IPS-18a (cell line): ENCODE measurements around the gene OCEL1.
"Not testable (repeated sequence)": the region's sequence is repeated elsewhere in the genome, so short reads cannot be mapped to it uniquely, and the experiment has no call there.

Experiments used
- H3K27ac ChIP-seq: one replicate; pipeline ENCODE4 v1.5.1; 2013; ENCODE audit warnings: low read length
- H3K27me3 ChIP-seq: one replicate; pipeline ENCODE4 v1.6.1; 2013; ENCODE audit warnings: mild to moderate bottlenecking, low read length; ENCODE audit not compliant: control insufficient read depth, insufficient read depth
- H3K36me3 ChIP-seq: one replicate; pipeline ENCODE4 v1.6.1; 2013; ENCODE audit warnings: low read depth, low read length; ENCODE audit not compliant: control insufficient read depth
- H3K4me1 ChIP-seq: one replicate; pipeline ENCODE4 v1.6.1; 2013; ENCODE audit warnings: low read depth, low read length; ENCODE audit not compliant: control insufficient read depth
- H3K4me3 ChIP-seq: one replicate; pipeline ENCODE4 v1.5.1; 2013; ENCODE audit warnings: low read length
- H3K9ac ChIP-seq: one replicate; pipeline ENCODE4 v1.6.1; 2013; ENCODE audit warnings: mild to moderate bottlenecking, low read length, moderate library complexity
- H3K9me3 ChIP-seq: one replicate; pipeline ENCODE4 v1.6.1; 2013; ENCODE audit warnings: low read depth, low read length; ENCODE audit not compliant: control insufficient read depth

OCEL1 gene, protein sequence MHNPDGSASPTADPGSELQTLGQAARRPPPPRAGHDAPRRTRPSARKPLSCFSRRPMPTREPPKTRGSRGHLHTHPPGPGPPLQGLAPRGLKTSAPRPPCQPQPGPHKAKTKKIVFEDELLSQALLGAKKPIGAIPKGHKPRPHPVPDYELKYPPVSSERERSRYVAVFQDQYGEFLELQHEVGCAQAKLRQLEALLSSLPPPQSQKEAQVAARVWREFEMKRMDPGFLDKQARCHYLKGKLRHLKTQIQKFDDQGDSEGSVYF

GRCh38 chr19:17226002-17226933 is at the start of gene OCEL1:
TSS of gene OCEL1 (plus strand) at chr19:17226226. CDS start at chr19:17226248, 22 bp downstream.
- H3K9me3 ChIP-seq, result no peaks in the 10 kb centered on the region
- H3K27me3 ChIP-seq, result no peaks in the 10 kb centered on the region
- H3K9ac ChIP-seq, result peak within 1 kb of the TSS; percentile 39
- no peak within 1 kb of the TSS for H3K27ac ChIP-seq
- H3K36me3 ChIP-seq, result peaks cover 9% of the 10 kb centered on the region
- peak within 1 kb of the TSS; percentile 55 for H3K4me3 ChIP-seq
- H3K4me1 ChIP-seq, result no peaks in the 10 kb centered on the region

GRCh38 chr19:17178291-17178690 is 47.7 kb upstream of the OCEL1 start:
- Histone ChIP-seq H3K9ac (no peak overlapping the region), H3K36me3 (peaks cover 7% of the 10 kb centered on the region), H3K4me1 (peaks cover 11% of the 10 kb centered on the region), H3K4me3 (no peak overlapping the region), H3K27me3 (no peaks in the 10 kb centered on the region), H3K9me3 (no peaks in the 10 kb centered on the region), H3K27ac (no peak overlapping the region)

DNA sequence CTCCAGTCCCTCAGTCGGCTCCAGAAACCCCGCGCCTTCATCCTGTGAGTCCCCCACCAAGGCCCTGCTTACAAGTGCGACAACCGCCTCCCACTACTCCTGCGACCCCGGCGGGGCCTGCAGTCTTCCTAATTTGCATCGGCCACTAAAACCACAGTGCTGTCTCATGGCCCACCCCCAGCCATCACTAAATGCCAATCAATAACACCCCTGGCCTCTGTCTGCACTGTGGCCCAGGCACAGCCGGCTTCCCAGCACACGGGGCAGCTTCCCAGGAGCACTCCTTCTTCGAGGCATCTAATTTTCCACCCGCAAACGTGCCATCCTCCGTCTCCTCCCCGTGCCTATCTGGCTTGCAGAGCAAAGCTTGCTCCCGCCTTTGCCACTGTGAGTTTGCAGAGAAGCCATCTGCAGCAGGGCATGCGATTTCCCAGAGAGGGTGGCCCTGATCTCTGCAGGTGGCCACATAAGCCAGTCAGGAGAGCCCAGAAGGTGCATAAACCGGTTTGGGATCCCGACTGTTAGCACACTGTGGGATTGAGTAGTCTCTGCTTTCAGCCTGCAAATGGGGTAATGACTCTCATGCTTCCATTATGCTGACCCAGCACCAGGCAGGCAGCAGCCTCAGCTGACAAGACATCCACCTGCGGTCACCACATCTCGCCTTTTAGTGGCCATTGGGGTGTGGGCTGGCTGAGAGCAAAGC is 44.9 kb upstream of the OCEL1 start:
- Histone ChIP-seq H3K27ac (no peak overlapping the region), H3K9me3 (no peaks in the 10 kb centered on the region), H3K36me3 (peaks cover 9% of the 10 kb centered on the region), H3K27me3 (no peaks in the 10 kb centered on the region), H3K4me1 (peaks cover 11% of the 10 kb centered on the region), H3K9ac (no peak overlapping the region), H3K4me3 (peak overlapping the region; percentile 2)

GRCh38 chr19:17183271-17183761 is 42.7 kb upstream of the OCEL1 start:
- H3K27me3 ChIP-seq, result no peaks in the 10 kb centered on the region
- H3K9me3 ChIP-seq, result no peaks in the 10 kb centered on the region
- peaks cover 11% of the 10 kb centered on the region for H3K4me1 ChIP-seq
- no peak overlapping the region for H3K27ac ChIP-seq
- no peak overlapping the region for H3K4me3 ChIP-seq
- H3K36me3 ChIP-seq, result peaks cover 11% of the 10 kb centered on the region
- H3K9ac ChIP-seq, result no peak overlapping the region

DNA sequence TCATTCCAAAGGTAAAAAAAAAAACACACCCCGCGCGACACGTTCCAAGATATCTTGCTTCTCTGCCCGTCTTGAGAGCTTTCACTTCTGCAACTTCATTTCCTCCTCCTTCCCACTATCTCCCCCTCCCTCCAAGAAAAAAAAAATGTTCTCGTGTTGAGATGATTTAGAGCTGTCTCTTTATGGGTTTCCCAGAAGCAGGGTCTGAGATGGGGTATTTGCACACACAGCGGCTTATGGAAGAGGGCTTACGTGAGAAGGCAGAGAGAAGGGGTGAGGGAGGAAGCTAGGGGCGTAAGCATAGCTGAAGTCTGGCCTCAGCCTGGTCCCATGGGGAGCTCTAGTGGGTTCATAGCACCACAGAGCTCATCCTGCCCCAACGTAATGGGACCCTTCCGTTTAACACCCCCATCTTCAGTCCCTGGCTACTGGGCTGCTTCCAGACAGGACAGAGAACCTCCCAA is 42.1 kb upstream of the OCEL1 start:
- no peaks in the 10 kb centered on the region for H3K9me3 ChIP-seq
- H3K36me3 ChIP-seq, result peaks cover 11% of the 10 kb centered on the region
- H3K27me3 ChIP-seq, result no peaks in the 10 kb centered on the region
- H3K4me3 ChIP-seq, result no peak overlapping the region
- H3K27ac ChIP-seq, result no peak overlapping the region
- no peak overlapping the region for H3K9ac ChIP-seq
- H3K4me1 ChIP-seq, result peaks cover 11% of the 10 kb centered on the region

GRCh38 chr19:17184371-17184841 is 41.6 kb upstream of the OCEL1 start:
- Histone ChIP-seq H3K4me1 (peaks cover 11% of the 10 kb centered on the region), H3K27ac (no peak overlapping the region), H3K36me3 (peaks cover 14% of the 10 kb centered on the region)

DNA sequence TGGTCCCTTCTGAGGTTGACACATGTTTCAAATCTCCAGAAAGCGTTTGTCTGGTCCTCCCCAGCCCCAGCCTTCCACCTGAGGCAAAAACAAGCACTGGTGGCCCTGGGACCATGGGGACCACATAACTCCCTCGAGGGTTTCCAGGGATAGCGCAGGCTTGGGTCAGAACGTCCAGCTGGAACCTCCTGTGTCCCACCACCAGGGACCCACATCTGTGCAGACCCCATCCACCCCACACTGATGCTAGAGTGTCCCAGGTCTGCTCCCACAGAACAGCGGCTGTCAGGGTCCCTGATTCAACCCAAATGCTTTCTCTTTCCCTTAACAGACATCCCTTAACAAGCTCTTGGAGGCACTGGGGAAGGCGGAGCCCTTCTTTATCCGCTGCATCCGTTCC is 40.4 kb upstream of the OCEL1 start:
- H3K9me3 ChIP-seq, result no peaks in the 10 kb centered on the region
- peaks cover 9% of the 10 kb centered on the region for H3K4me1 ChIP-seq
- no peak overlapping the region for H3K9ac ChIP-seq
- H3K27me3 ChIP-seq, result no peaks in the 10 kb centered on the region
- H3K4me3 ChIP-seq, result no peak overlapping the region
- H3K27ac ChIP-seq, result no peak overlapping the region
- peaks cover 14% of the 10 kb centered on the region for H3K36me3 ChIP-seq

More at GRCh38 chr19:17184371-17184841, 41.6 kb upstream of the OCEL1 start:
- H3K9me3 ChIP-seq, result no peaks in the 10 kb centered on the region
- no peak overlapping the region for H3K4me3 ChIP-seq
- H3K9ac ChIP-seq, result no peak overlapping the region
- H3K27me3 ChIP-seq, result no peaks in the 10 kb centered on the region

- H3K9ac ChIP-seq, H3K27me3 ChIP-seq, H3K4me3 ChIP-seq, H3K4me1 ChIP-seq, H3K9me3 ChIP-seq, H3K27ac ChIP-seq: not testable (repeated sequence)
- peaks cover 46% of the 10 kb centered on the region for H3K36me3 ChIP-seq
Measured at GRCh38 chr19:17191736-17192135, 34.3 kb upstream of the OCEL1 start.

DNA sequence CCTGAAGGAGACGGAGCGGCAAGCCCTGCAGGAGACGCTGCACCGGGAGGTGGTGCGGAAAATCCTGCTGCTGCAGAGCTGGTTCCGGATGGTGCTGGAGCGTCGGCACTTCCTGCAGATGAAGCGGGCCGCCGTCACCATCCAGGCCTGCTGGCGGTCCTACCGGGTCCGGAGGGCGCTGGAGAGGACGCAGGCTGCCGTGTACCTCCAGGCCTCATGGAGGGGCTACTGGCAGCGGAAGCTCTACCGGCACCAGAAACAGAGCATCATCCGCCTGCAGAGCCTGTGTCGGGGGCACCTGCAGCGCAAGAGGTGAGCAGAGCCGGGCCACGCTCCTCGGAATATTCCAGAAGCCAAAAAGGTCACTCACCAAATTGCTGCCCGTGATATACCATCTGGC is 33.3 kb upstream of the OCEL1 start:
- no peaks in the 10 kb centered on the region for H3K27me3 ChIP-seq
- H3K27ac ChIP-seq, result no peak overlapping the region
- no peaks in the 10 kb centered on the region for H3K4me1 ChIP-seq
- peaks cover 48% of the 10 kb centered on the region for H3K36me3 ChIP-seq
- H3K9me3 ChIP-seq, result no peaks in the 10 kb centered on the region
- no peak overlapping the region for H3K9ac ChIP-seq
- H3K4me3 ChIP-seq, result no peak overlapping the region

- H3K27me3 ChIP-seq, result no peaks in the 10 kb centered on the region
- no peak overlapping the region for H3K9ac ChIP-seq
- peaks cover 41% of the 10 kb centered on the region for H3K36me3 ChIP-seq
- no peaks in the 10 kb centered on the region for H3K4me1 ChIP-seq
- no peak overlapping the region for H3K27ac ChIP-seq
- H3K4me3 ChIP-seq, result no peak overlapping the region
- no peaks in the 10 kb centered on the region for H3K9me3 ChIP-seq
Measured at GRCh38 chr19:17194608-17195007, 31.4 kb upstream of the OCEL1 start.

DNA sequence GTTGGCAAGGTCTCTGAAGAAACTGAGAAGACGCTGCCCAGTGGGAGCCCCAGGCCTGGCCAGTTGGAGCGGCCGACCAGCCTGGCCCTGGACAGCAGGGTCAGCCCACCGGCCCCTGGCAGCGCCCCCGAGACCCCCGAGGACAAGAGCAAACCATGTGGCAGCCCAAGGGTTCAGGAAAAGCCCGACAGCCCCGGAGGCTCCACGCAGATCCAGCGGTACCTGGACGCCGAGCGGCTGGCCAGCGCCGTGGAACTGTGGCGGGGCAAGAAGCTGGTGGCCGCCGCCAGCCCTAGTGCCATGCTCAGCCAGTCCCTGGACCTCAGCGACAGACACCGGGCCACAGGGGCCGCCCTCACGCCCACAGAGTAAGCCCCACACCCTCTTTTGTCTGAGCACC is 30.9 kb upstream of the OCEL1 start:
- Histone ChIP-seq H3K9me3 (no peaks in the 10 kb centered on the region), H3K36me3 (peaks cover 41% of the 10 kb centered on the region), H3K27ac (no peak overlapping the region), H3K4me1 (no peaks in the 10 kb centered on the region), H3K4me3 (no peak overlapping the region), H3K9ac (no peak overlapping the region), H3K27me3 (no peaks in the 10 kb centered on the region)
